Endometrial microvascular endothelial cells (primary cell): ENCODE data around the gene NKAIN1. TPM values are rescaled to one million over a fixed set of nuclear protein-coding genes. Genes with fewer than 3 reads are reported as not detected.
"Not testable (repeated sequence)": the region's sequence is repeated elsewhere in the genome, so short reads cannot be mapped to it uniquely, and the experiment has no call there.

Experiments
- in situ Hi-C: cut with HindIII; loops from 2 replicates; pipeline ENCODE4 v1.10.0; 2017; ENCODE audit warnings: low sequenced_read_pairs, low pct_unique_long_range_greater_than_20kb; ENCODE audit errors: inconsistent ontology term
- total RNA-seq: library from RNA; depleted of rRNA; stranded (reverse); fragments of >200 nt; gene quantifications from one replicate; pipeline ENCODE4 v1.2.3, GENCODE V29; 2015; ENCODE audit errors: inconsistent ontology term

Gene NKAIN1
- total RNA-seq, 1 donor from 2014 or later = not detected

GRCh38 chr1:31207046-31207445 is 32.6 kb downstream of the NKAIN1 start:
- in situ Hi-C loops = no loop called here

DNA sequence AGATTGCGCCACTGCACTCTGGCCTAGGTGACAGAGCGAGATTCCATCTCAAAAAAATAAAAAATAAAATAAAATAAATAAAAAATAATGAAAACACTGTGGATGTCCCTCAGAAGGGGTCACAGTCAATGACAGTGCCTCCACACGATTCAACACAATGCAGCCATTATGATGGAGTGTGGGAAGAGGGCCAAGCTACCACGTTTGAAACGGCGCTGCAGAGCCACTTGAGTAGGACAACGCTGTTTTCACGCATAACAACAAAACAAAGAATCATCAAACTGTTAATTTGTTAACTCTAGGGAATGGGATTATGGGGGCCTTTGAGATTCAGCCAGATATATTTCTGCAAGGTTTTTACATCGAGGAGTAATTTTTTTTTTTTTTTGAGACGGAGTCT is 36.5 kb downstream of the NKAIN1 start:
- in situ Hi-C loops = no loop called here

- in situ Hi-C loops = no loop called here
Observed at GRCh38 chr1:31201931-31202360, 37.7 kb downstream of the NKAIN1 start.

DNA sequence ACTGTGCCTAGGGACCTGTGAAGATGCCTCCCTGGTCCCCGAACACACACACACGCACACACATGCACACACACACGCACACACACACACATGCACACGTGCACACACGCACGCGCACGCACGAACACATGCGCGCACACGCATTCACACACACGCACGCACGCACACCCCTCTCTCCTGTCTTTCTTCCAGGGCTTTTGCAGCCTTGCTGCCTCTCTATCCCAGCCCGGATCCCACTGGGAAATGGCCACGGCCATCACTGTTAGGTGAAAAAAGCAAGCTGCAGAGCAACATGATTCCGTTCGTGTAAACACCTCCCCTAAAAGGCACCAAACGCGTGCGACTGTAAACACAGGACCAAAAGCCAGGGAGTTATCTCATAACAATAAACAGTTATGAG is 39.7 kb downstream of the NKAIN1 start:
- in situ Hi-C loops = loop anchor here (10.0 kb wide), 1 partner anchor 65 kb away; no protein-coding TSS in a partner anchor

GRCh38 chr1:31199236-31199790 is 40.4 kb downstream of the NKAIN1 start:
- in situ Hi-C loops = loop anchor here (10.0 kb wide), 1 partner anchor 65 kb away; no protein-coding TSS in a partner anchor

DNA sequence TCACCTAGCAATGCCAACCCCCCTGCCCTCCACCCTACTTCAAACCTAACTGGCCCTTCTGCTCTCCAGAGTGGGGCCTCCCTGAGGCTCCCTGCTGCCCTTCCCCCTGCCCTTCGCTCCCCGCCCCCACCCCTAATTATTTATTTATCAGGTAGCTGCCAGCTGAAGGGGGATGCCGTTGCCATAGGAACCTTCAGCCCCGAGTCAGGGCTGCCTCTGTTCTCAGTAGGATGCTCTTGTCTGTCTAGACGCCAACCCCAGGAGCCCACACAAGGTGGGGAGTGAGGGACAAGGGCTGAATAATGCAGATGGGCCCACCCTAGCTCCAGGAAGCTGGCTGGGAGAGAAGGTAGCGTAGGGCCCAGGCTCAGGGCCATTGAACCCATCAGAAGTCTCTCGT is 41.1 kb downstream of the NKAIN1 start:
- in situ Hi-C loops = loop anchor here (10.0 kb wide), 1 partner anchor 66 kb away; no protein-coding TSS in a partner anchor

GRCh38 chr1:31198150-31198549 is 41.5 kb downstream of the NKAIN1 start:
- in situ Hi-C loops = loop anchor here (10.0 kb wide), 1 partner anchor 67 kb away; no protein-coding TSS in a partner anchor

GRCh38 chr1:31196685-31197084 is 43.0 kb downstream of the NKAIN1 start:
- in situ Hi-C loops = loop anchor here (10.0 kb wide), 1 partner anchor 68 kb away; no protein-coding TSS in a partner anchor

DNA sequence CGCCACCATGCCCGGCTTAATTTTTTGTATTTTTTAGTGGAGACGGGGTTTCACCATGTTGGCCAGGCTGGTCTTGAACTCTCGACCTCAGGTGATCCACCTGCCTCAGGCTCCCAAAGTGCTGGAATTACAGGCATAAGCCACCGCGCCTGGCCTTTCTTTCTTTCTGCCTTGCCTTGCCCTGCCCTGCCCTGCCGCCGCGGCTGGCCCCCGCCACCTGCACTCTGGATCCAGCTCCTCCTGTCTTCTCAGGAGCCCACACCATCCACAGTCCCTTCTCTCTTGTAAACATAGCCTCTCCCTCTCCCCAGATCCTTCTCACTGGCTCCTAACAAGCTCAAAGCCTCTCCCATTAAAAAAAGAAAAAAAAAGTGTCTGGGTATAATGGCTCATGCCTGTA is 44.4 kb downstream of the NKAIN1 start:
- in situ Hi-C loops = loop anchor here (10.0 kb wide), 1 partner anchor 70 kb away; no protein-coding TSS in a partner anchor

GRCh38 chr1:31193729-31194128 is 46.0 kb downstream of the NKAIN1 start:
- in situ Hi-C loops = loop anchor here (10.0 kb wide), 1 partner anchor 71 kb away; no protein-coding TSS in a partner anchor

GRCh38 chr1:31191281-31191680 is 48.4 kb downstream of the NKAIN1 start:
- in situ Hi-C loops = loop anchor here (10.0 kb wide), 1 partner anchor 74 kb away; no protein-coding TSS in a partner anchor

- in situ Hi-C loops = loop anchor here (10.0 kb wide), 1 partner anchor 75 kb away; no protein-coding TSS in a partner anchor
Observed at GRCh38 chr1:31189696-31190674, 49.7 kb downstream of the NKAIN1 start.

DNA sequence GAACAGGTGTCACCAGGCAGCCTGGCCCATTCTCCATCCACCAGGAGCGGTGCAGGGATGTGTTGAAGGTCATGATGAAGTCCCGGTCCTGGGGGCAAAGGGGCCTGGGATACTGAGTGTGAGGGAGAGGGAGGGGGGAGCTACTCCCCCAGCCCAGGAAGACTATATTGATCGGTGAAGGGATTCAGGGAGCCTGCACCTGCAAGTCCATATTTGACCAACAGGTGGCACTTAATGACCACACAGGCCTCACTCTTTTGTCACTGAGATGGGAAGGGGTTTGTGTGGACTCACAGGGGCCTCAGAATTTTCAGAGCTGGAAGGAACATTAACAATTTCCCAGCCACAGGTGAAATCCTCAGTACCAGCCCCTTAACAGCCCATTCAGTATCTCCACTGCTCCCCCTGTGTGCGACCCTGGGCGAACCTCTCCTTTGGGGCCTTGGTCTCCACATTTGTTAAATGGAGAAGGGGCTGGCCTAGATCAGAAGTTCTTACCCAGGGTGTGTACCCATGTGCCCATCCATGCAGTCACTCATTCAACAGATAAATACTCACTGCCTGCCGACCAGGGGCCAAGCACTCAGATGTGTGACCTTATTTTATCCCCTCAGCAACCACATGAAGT is 55.6 kb downstream of the NKAIN1 start:
- in situ Hi-C loops = no loop called here

GRCh38 chr1:31183126-31183525 is 56.6 kb downstream of the NKAIN1 start:
- in situ Hi-C loops = no loop called here

DNA sequence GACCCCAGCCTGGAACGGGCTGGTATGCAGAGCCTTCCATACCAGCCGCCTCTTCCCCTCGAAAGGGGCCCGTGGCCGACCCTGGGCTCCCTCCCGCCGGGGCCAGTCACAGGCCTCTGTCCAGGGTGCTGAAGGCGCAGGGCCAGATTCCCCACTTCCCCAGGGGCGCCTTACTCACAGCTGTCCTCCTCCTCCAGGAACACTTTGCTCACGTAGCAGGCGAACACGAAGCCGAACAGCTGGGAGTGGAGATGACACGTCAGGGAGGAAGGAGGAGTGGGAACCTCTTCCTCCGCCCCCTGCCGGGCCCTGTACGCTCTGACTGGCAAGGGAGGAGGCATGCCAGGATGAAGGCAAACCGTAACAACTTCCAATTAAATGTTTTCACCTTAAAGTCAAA is 57.3 kb downstream of the NKAIN1 start:
- in situ Hi-C loops = no loop called here

DNA sequence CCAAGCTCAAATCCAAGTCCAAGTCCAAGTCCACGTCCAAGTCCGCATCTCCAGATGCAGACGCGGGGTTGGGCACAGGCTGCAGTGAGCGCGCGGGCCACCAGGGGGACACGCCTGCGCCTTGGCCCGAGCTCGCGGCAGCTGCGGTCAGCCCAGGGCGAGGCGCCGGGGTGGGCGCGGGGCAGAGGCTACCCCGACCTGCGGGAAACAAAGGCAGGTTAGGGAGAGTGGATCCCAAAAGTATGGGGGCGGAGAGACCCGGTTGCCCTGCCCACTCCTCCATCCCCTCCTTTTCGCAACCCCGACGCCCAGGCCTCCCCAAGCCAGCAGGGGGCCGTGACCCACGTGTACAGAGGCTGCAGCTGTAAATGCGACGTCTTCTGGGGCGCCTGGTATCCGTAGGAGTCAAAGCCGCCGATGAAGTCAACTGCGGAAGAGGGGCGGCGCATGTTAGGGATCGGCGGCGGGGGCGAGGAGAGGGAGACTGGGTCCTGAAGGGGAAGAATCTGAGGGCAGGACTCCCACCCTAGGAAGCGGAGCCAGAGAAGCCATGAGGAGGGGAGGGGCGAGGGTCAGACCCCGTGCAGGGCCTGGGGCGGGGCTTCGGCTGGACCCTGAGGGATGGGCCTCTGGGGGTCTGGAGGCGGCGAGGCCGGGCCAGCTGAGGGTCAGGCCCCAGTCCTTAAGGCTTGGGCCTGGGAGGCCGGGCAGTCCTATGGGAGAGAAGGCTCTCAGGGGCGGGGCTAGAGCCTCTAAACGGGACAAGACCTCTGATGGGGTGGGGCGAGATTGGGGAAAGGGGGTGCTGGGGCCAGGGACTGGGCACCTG is 58.0 kb downstream of the NKAIN1 start:
- in situ Hi-C loops = no loop called here

- in situ Hi-C loops = no loop called here
Observed at GRCh38 chr1:31180338-31180737, 59.3 kb downstream of the NKAIN1 start.

GRCh38 chr1:31176291-31176690 is 63.4 kb downstream of the NKAIN1 start:
- in situ Hi-C loops = not testable (repeated sequence)

GRCh38 chr1:31170486-31170735 is 69.3 kb downstream of the NKAIN1 start:
- in situ Hi-C loops = no loop called here
